Neural progenitor cell (in vitro differentiated cells): ENCODE data around the gene CEP85. TPM values are rescaled to one million over a fixed set of nuclear protein-coding genes. Genes with fewer than 3 reads are reported as not detected.

ENCODE experiments used
- DNase-seq: peaks from one replicate; pipeline ENCODE4 v3.0.0-alpha.2; 2016; ENCODE audit warnings: low spot score
- H2AFZ ChIP-seq: fragments of 200-600 bp; sonication (generic); replicated peaks from 2 replicates; pipeline ENCODE4 v1.6.1; 2016; ENCODE audit warnings: antibody characterized with exemption
- H3F3A ChIP-seq: fragments of 200-600 bp; sonication (generic); 2 replicates; pipeline ENCODE4 v1.6.1; 2016; ENCODE audit warnings: antibody characterized with exemption, low read depth
- H3K27ac ChIP-seq: fragments of 200-600 bp; sonication (generic); 2 replicates; pipeline ENCODE4 v1.5.1; 2016; ENCODE audit warnings: mild to moderate bottlenecking
- H3K27me3 ChIP-seq: fragments of 200-600 bp; sonication (generic); 2 replicates; pipeline ENCODE4 v1.6.1; 2016; ENCODE audit warnings: mild to moderate bottlenecking, moderate library complexity
- H3K36me3 ChIP-seq: fragments of 200-600 bp; sonication (generic); 2 replicates; pipeline ENCODE4 v1.5.1; 2016
- H3K4me1 ChIP-seq: fragments of 200-600 bp; sonication (generic); 2 replicates; pipeline ENCODE4 v1.6.1; 2016; ENCODE audit warnings: mixed run types
- H3K4me2 ChIP-seq: fragments of 200-600 bp; sonication (generic); 2 replicates; pipeline ENCODE4 v1.6.1; 2016
- H3K4me3 ChIP-seq: fragments of 200-600 bp; sonication (generic); 2 replicates; pipeline ENCODE4 v1.5.1; 2016
- H3K79me2 ChIP-seq: fragments of 200-600 bp; sonication (generic); 2 replicates; pipeline ENCODE4 v1.6.1; 2016; ENCODE audit warnings: low read depth
- H3K9ac ChIP-seq: fragments of 200-600 bp; sonication (generic); 2 replicates; pipeline ENCODE4 v1.6.1; 2016
- H3K9me3 ChIP-seq: fragments of 200-600 bp; sonication (generic); 2 replicates; pipeline ENCODE4 v1.5.1; 2016; ENCODE audit warnings: low read depth
- H4K20me1 ChIP-seq: fragments of 200-600 bp; sonication (generic); 2 replicates; pipeline ENCODE4 v1.6.1; 2016; ENCODE audit warnings: low read depth
- H3K27ac Mint-ChIP-seq: 3 replicates; pipeline ENCODE4 v1.8.0; 2021; ENCODE audit warnings: mixed read lengths
- H3K27me3 Mint-ChIP-seq: 2 replicates; pipeline ENCODE4 v1.8.0; 2022; ENCODE audit warnings: low read depth, mild to moderate bottlenecking, inconsistent platforms, moderate library complexity, mixed read lengths; ENCODE audit not compliant: insufficient read depth
- H3K36me3 Mint-ChIP-seq: 3 replicates; pipeline ENCODE4 v1.8.0; 2021; ENCODE audit warnings: mixed read lengths
- H3K4me1 Mint-ChIP-seq: 3 replicates; pipeline ENCODE4 v1.8.0; 2021; ENCODE audit warnings: mixed read lengths
- H3K4me3 Mint-ChIP-seq: 3 replicates; pipeline ENCODE4 v1.8.0; 2021; ENCODE audit warnings: mild to moderate bottlenecking, moderate library complexity, mixed read lengths
- H3K9me3 Mint-ChIP-seq: 3 replicates; pipeline ENCODE4 v1.8.0; 2020; ENCODE audit warnings: mixed read lengths
- EZH2 ChIP-seq: fragments of 200-600 bp; sonication (generic); IDR thresholded peaks from 2 replicates; pipeline ENCODE4 v1.6.1; 2017; ENCODE audit warnings: antibody characterized with exemption, mild to moderate bottlenecking, moderate library complexity
- EZH2phosphoT487 ChIP-seq: fragments of 200-600 bp; sonication (generic); IDR thresholded peaks from 2 replicates; pipeline ENCODE4 v1.6.1; 2017; ENCODE audit warnings: antibody characterized with exemption
- total RNA-seq: library from RNA; depleted of rRNA; stranded (reverse); fragments of >200 nt; gene quantifications from 2 replicates; pipeline ENCODE4 v1.2.3, GENCODE V29; 2015; ENCODE audit warnings: low replicate concordance
- TF ChIP-seq, protein P1 (sequence below): fragments of 200-600 bp; sonication (generic); IDR thresholded peaks from 2 replicates; pipeline ENCODE4 v1.5.1; 2017; ENCODE audit warnings: antibody characterized with exemption, mild to moderate bottlenecking

Gene CEP85
- total RNA-seq, 1 donor from 2014 or later: 41.4 TPM

DNA sequence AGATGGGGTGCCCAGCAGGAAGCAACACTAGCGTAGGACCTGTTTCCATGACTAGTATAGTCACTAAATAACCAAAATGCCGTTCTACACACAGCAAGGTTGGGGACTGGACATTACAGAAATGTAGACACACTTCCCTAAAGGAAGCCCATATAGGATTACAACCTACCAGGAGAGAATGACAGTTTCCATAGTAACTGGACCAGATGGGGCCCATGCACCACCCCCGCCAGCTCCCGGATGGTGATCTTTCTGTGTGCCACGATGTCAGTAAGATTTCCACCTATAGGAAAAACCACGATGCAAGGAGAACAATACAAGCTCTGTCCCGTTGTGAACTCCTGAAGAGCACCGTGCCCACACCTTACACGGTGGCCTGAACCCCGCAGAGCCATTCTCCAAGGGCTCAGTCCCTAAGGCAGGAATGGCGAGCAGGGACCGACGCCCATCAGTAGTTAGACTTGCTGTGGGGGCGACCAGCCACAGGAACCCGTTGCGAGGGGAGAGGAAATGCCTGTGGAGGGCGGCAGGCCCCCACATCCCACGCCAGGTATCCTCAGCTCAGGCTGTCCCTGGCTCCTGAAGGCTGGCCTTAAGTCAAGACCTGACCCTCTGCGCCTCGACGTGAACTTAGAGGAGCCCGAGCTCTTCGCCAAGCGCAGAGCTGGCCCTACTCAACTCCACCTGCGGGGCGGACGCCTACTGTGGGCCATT is 13.6 kb upstream of the CEP85 start:
- Histone ChIP-seq H3K27me3 (peaks cover 29% of the 10 kb centered on the region), H3K4me1 (peaks cover 7% of the 10 kb centered on the region), H2AFZ (no peak overlapping the region), H3F3A (peaks cover 9% of the 10 kb centered on the region), H3K79me2 (no peaks in the 10 kb centered on the region), H3K4me2 (no peak overlapping the region), H3K36me3 (no peaks in the 10 kb centered on the region), H4K20me1 (no peaks in the 10 kb centered on the region), H3K9ac (no peak overlapping the region), H3K27ac (no peak overlapping the region), H3K4me3 (no peak overlapping the region), H3K9me3 (no peaks in the 10 kb centered on the region)
- peak overlapping the region; percentile 21 for H3K4me3 Mint-ChIP-seq
- no peaks in the 10 kb centered on the region for H3K9me3 Mint-ChIP-seq
- H3K4me1 Mint-ChIP-seq: peaks cover 9% of the 10 kb centered on the region
- no peak for DNase-seq
- TF ChIP-seq, protein P1, sequence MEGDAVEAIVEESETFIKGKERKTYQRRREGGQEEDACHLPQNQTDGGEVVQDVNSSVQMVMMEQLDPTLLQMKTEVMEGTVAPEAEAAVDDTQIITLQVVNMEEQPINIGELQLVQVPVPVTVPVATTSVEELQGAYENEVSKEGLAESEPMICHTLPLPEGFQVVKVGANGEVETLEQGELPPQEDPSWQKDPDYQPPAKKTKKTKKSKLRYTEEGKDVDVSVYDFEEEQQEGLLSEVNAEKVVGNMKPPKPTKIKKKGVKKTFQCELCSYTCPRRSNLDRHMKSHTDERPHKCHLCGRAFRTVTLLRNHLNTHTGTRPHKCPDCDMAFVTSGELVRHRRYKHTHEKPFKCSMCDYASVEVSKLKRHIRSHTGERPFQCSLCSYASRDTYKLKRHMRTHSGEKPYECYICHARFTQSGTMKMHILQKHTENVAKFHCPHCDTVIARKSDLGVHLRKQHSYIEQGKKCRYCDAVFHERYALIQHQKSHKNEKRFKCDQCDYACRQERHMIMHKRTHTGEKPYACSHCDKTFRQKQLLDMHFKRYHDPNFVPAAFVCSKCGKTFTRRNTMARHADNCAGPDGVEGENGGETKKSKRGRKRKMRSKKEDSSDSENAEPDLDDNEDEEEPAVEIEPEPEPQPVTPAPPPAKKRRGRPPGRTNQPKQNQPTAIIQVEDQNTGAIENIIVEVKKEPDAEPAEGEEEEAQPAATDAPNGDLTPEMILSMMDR: no peak
- TF ChIP-seq EZH2phosphoT487 (no peak), EZH2 (no peak)
- H3K27me3 Mint-ChIP-seq: peaks cover 4% of the 10 kb centered on the region
- no peaks in the 10 kb centered on the region for H3K36me3 Mint-ChIP-seq
- H3K27ac Mint-ChIP-seq: peak overlapping the region; percentile 95

DNA sequence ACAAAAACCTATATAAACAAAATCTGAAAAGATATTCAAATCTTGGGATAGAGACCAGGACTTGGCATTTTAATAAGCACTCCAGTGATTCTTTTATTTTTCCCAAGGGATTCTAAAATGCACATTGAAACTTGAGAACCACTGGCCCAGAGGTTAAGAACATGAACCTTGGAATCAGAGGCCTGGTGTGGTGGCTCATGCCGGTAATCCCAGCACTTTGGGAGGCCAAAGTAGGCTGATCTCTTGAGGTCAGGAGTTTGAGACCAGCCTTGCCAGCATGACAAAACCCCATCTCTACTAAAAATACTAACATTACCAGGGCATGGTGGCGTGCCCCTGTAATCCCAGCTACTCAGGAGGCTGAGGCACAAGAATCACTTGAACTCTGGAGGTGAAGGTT is 12.9 kb upstream of the CEP85 start:
- no peaks in the 10 kb centered on the region for H3K9me3 ChIP-seq
- no peak overlapping the region for H3K4me3 ChIP-seq
- H3K36me3 ChIP-seq: no peaks in the 10 kb centered on the region
- no peak overlapping the region for H3K4me3 Mint-ChIP-seq
- H3K36me3 Mint-ChIP-seq: no peaks in the 10 kb centered on the region
- H3K27ac Mint-ChIP-seq: no peak overlapping the region
- H3K4me1 Mint-ChIP-seq: peaks cover 14% of the 10 kb centered on the region
- H3K27me3 Mint-ChIP-seq: peaks cover 11% of the 10 kb centered on the region
- H3K27me3 ChIP-seq: peaks cover 36% of the 10 kb centered on the region
- DNase-seq: no peak
- no peaks in the 10 kb centered on the region for H3K79me2 ChIP-seq
- H3K9ac ChIP-seq: no peak overlapping the region
- H3K4me1 ChIP-seq: peaks cover 11% of the 10 kb centered on the region
- peaks cover 16% of the 10 kb centered on the region for H3F3A ChIP-seq
- H2AFZ ChIP-seq: no peak overlapping the region
- H3K27ac ChIP-seq: no peak overlapping the region
- H3K9me3 Mint-ChIP-seq: no peaks in the 10 kb centered on the region
- H3K4me2 ChIP-seq: no peak overlapping the region
- TF ChIP-seq EZH2phosphoT487 (no peak), EZH2 (no peak)
- TF ChIP-seq, protein P1: no peak
- H4K20me1 ChIP-seq: no peaks in the 10 kb centered on the region

GRCh38 chr1:26224606-26225005 is 9.4 kb upstream of the CEP85 start:
- Histone ChIP-seq H3K4me3 (peak overlapping the region; percentile 49), H2AFZ (no peak overlapping the region), H3K4me1 (peaks cover 11% of the 10 kb centered on the region), H3K4me2 (no peak overlapping the region), H4K20me1 (no peaks in the 10 kb centered on the region), H3F3A (peaks cover 18% of the 10 kb centered on the region), H3K36me3 (no peaks in the 10 kb centered on the region), H3K79me2 (no peaks in the 10 kb centered on the region), H3K9ac (no peak overlapping the region), H3K27me3 (peaks cover 51% of the 10 kb centered on the region), H3K27ac (no peak overlapping the region), H3K9me3 (no peaks in the 10 kb centered on the region)
- Mint-ChIP-seq H3K27me3 (peaks cover 19% of the 10 kb centered on the region), H3K4me1 (peaks cover 18% of the 10 kb centered on the region), H3K36me3 (no peaks in the 10 kb centered on the region), H3K4me3 (no peak overlapping the region), H3K27ac (no peak overlapping the region), H3K9me3 (no peaks in the 10 kb centered on the region)
- no peak for TF ChIP-seq EZH2
- no peak for TF ChIP-seq EZH2phosphoT487
- TF ChIP-seq, protein P1: no peak
- DNase-seq: no peak
